ENCODE data around the gene LBR. TPM values are rescaled to one million over a fixed set of nuclear protein-coding genes. Genes with fewer than 3 reads are reported as not detected.

Gene LBR
- total RNA-seq, 1 experiment from 2014 or later, result 60.9 TPM

DNA sequence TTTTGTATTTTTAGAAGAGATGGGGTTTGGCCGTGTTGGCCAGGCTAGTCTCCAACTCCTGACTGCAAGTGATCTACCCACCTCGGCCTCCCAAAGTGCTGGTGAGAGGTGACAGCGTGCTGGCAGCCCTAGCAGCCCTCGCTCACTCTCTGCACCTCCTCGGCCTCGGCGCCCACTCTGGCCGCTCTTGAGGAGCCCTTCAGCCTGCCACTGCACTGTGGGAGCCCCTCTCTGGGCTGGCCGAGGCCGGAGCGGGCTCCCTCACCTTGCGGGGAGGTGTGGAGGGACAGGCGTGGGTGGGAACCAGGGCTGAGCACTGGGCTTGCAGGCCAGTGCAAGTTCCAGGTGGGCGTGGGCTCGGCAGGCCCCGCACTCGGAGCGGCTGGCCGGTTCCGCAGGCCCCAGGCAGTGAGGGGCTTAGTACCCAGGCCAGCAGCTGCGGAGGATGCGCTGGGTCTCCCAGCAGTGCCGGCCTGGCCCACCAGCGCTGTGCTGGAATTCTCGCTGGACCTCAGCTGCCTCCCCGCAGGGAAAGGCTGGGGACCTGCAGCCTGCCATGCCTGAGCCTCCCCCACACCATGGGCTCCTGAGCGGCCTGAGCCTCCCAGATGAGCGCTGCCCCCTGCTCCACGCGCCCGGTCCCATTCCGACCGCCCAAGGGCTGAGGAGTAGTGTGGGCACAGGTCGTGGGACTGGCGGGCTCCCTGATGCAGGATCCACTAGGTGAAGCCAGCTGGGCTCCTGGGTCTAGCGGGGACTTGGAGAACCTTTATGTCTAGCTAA, 3.4 kb upstream of the LBR start:
- Histone ChIP-seq H3K4me1 (ENCODE audit: insufficient read depth, low read length) (no peaks in the 10 kb centered on the region), H3K79me1 (ENCODE audit: insufficient read depth, low read depth, low read length, poor library complexity, severe bottlenecking) (no peaks in the 10 kb centered on the region), H3K23ac (ENCODE audit: insufficient read length, low read depth, low read length) (no peak overlapping the region), H2BK12ac (ENCODE audit: insufficient read length, low read depth, low read length) (no peak overlapping the region), H3K4ac (ENCODE audit: low read depth, low read length) (no peak overlapping the region), H3K4me2 (ENCODE audit: insufficient read depth, insufficient read length, low read length) (no peak overlapping the region), H4K91ac (ENCODE audit: insufficient read length, low read depth, low read length) (no peak overlapping the region), H3T11ph (ENCODE audit: low read length) (no peak overlapping the region), H4K20me1 (ENCODE audit: control insufficient read depth, insufficient read depth, insufficient read length) (no peaks in the 10 kb centered on the region), H3K9ac (ENCODE audit: extremely low read depth, insufficient read length, low read length) (no peak overlapping the region), H2BK20ac (ENCODE audit: low read depth, low read length, poor library complexity, severe bottlenecking) (no peak overlapping the region), H3K18ac (ENCODE audit: insufficient read length, low read depth, low read length) (no peak overlapping the region), H3K27me3 (ENCODE audit: insufficient read depth, low read length) (no peaks in the 10 kb centered on the region), H2AFZ (ENCODE audit: low read length) (no peak overlapping the region), H3K27ac (ENCODE audit: insufficient read length, low read depth, low read length) (no peak overlapping the region), H3K9me3 (ENCODE audit: control insufficient read depth, low read depth, low read length) (no peaks in the 10 kb centered on the region), H2AK5ac (ENCODE audit: insufficient read length, low read length) (no peak overlapping the region), H2BK120ac (ENCODE audit: low read depth, low read length, poor library complexity, severe bottlenecking) (no peak overlapping the region), H2BK15ac (ENCODE audit: low read depth, low read length) (no peak overlapping the region), H4K5ac (ENCODE audit: insufficient read length, low read depth, low read length) (no peak overlapping the region), H3K79me2 (ENCODE audit: insufficient read depth, low read length) (peaks cover 7% of the 10 kb centered on the region; the same call in 1 of the 2 replicates), H3K23me2 (ENCODE audit: insufficient read length, low read depth, low read length, poor library complexity, severe bottlenecking) (peaks cover 16% of the 10 kb centered on the region), H3K14ac (ENCODE audit: insufficient read depth, low read length) (no peak overlapping the region), H4K8ac (replicated peaks; ENCODE audit: insufficient read length, low read depth, low read length) (no peak overlapping the region), H3K56ac (ENCODE audit: insufficient read length, low read depth, low read length) (no peak overlapping the region), H2BK5ac (ENCODE audit: insufficient read length, low read length) (no peak overlapping the region)
- H3K4me3 Mint-ChIP-seq, result peak overlapping the region in 1 of 2 experiments; percentile 29; a peak in 1 of 5 replicates
- TF ChIP-seq, protein P1, sequence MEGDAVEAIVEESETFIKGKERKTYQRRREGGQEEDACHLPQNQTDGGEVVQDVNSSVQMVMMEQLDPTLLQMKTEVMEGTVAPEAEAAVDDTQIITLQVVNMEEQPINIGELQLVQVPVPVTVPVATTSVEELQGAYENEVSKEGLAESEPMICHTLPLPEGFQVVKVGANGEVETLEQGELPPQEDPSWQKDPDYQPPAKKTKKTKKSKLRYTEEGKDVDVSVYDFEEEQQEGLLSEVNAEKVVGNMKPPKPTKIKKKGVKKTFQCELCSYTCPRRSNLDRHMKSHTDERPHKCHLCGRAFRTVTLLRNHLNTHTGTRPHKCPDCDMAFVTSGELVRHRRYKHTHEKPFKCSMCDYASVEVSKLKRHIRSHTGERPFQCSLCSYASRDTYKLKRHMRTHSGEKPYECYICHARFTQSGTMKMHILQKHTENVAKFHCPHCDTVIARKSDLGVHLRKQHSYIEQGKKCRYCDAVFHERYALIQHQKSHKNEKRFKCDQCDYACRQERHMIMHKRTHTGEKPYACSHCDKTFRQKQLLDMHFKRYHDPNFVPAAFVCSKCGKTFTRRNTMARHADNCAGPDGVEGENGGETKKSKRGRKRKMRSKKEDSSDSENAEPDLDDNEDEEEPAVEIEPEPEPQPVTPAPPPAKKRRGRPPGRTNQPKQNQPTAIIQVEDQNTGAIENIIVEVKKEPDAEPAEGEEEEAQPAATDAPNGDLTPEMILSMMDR (conservative IDR thresholded peaks at IDR 0.05), result no peak
- peak overlapping the region in 1 of 3 experiments; percentile 31; a peak in 1 of 7 replicates for H3K27ac Mint-ChIP-seq
- no CpG with 5 or more reads among the region's 36 CpGs for WGBS (ENCODE audit: extremely low coverage, insufficient read length, low lambda C conversion rate)
- peaks cover 16 to 17% of the 10 kb centered on the region in 2 experiments for H3K9me3 Mint-ChIP-seq
- no peak for DNase-seq
- H3K4me1 Mint-ChIP-seq, result peaks cover 20 to 22% of the 10 kb centered on the region in 2 experiments
- peaks cover 2 to 10% (median 5%) of the 10 kb centered on the region in 3 experiments; a peak in 6 of 7 replicates for H3K36me3 Mint-ChIP-seq (ENCODE audit: insufficient read depth in 1 of 3, low read depth in 3 of 3)
- H3K27me3 Mint-ChIP-seq (ENCODE audit: low read depth), result peaks cover 25% of the 10 kb centered on the region
